Lung (tissue), 12 donors: ENCODE results near the gene SRD5A3. TPM values are rescaled to one million over a fixed set of nuclear protein-coding genes. Genes with fewer than 3 reads are reported as not detected.

Experiments
- ATAC-seq: fragments of 200-7000 bp; cut with Tn5 transposase; one replicate; pipeline ENCODE4 v1.9.1; 2020; ENCODE audit warnings: moderate number of reproducible peaks; ENCODE audit not compliant: insufficient read depth, low FRiP score
- DNase-seq, 3 donors: peaks; one replicate each; pipeline ENCODE4 v3.0.0-alpha.2; 2013 to 2017
- H3K27ac ChIP-seq, 2 donors: one replicate each; pipeline ENCODE4 v1.5.1; 2013; ENCODE audit warnings: mild to moderate bottlenecking in 2 of 2, moderate library complexity in 2 of 2, control low read depth in 1 of 2, inconsistent platforms in 1 of 2, low read depth in 1 of 2, low read length in 1 of 2
- H3K27me3 ChIP-seq, 3 donors: one replicate each; pipeline ENCODE4 v1.5.1; 2013; ENCODE audit warnings: low read length in 2 of 3; ENCODE audit not compliant: control insufficient read depth in 3 of 3, insufficient read depth in 3 of 3
- H3K36me3 ChIP-seq, 4 donors: one replicate each; pipeline ENCODE4 v1.5.1; 2013; ENCODE audit warnings: low read length in 4 of 4, mild to moderate bottlenecking in 1 of 4, moderate library complexity in 1 of 4; ENCODE audit not compliant: control insufficient read depth in 4 of 4, insufficient read depth in 4 of 4
- H3K4me1 ChIP-seq, 5 donors: one replicate each; pipeline ENCODE4 v1.5.1; 2013; ENCODE audit warnings: low read length in 5 of 5, mild to moderate bottlenecking in 2 of 5, moderate library complexity in 1 of 5; ENCODE audit not compliant: control insufficient read depth in 5 of 5, insufficient read depth in 5 of 5
- H3K4me3 ChIP-seq: one replicate; pipeline ENCODE4 v1.5.1; 2013; ENCODE audit warnings: mild to moderate bottlenecking, control low read depth, moderate library complexity
- H3K9ac ChIP-seq, 2 donors: one replicate each; pipeline ENCODE4 v1.5.1; 2013; ENCODE audit warnings: low read length in 2 of 2, control low read depth in 1 of 2; ENCODE audit not compliant: insufficient read depth in 1 of 2
- H3K9me3 ChIP-seq, 4 donors: one replicate each; pipeline ENCODE4 v1.5.1; 2013; ENCODE audit warnings: low read length in 3 of 4, mild to moderate bottlenecking in 1 of 4, moderate library complexity in 1 of 4; ENCODE audit not compliant: control insufficient read depth in 4 of 4, insufficient read depth in 3 of 4
- WGBS, 2 donors: extraction: QIAGEN DNeasy Blood & Tissue Kit; methylation state at CpG; one replicate each; pipeline ENCODE4 v1.1.7; 2013; 5-methylcytosine and 5-hydroxymethylcytosine counted together
- polyA plus RNA-seq, 2 donors: library from polyadenylated mRNA; stranded (reverse); fragments of 200-250 nt; gene quantifications; one replicate each; pipeline ENCODE4 v1.2.1, GENCODE V29; 2013
- total RNA-seq, 2 donors: library from RNA; depleted of rRNA in 1 of 2; stranded (reverse); fragments of >200 nt in 1 of 2; gene quantifications; one replicate each; pipeline ENCODE4 v1.2.1, GENCODE V29; 2014 to 2021
- TF ChIP-seq, protein P1 (sequence below): IDR thresholded peaks from 2 replicates; pipeline ENCODE4 v1.5.1; 2012; ENCODE audit warnings: mild to moderate bottlenecking; ENCODE audit errors: control extremely low read depth, extremely low read depth
- donor health status: control.
- donor health status: control.
- donor health status: Bipolar disorder and iron deficiency.
- donor health status: healthy.
- donor health status: DM: yes; HTN: yes; CAD: no.

Gene SRD5A3
- total and polyA plus RNA-seq, 4 donors = 13.6 to 37.1 (median 24.0) TPM

DNA sequence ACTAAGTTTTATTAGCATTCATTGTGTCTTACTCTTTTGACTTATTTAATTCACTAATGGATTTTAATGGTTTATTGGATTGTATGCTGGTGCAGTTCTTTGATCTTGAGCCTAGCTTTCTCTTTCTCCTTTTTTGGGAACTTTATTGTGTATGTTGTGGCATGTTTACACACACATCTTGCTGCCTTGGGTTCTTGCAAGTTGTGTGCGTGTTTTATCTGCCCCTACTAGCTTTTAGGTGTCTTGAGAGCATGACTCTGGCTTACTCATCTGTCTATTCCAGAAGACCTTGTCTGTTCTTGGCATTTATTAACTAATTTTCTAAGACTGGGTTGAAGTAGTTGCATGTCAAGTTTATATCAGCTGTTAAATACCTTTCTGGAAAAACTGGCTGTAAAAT, 52.4 kb downstream of the SRD5A3 start:
- 16 to 36% methylated on average over 1 of the region's 1 CpG for WGBS, 2 donors
- peak in 2 of 3 donors; percentile 19 to 40 for DNase-seq
- ATAC-seq = no peak

DNA sequence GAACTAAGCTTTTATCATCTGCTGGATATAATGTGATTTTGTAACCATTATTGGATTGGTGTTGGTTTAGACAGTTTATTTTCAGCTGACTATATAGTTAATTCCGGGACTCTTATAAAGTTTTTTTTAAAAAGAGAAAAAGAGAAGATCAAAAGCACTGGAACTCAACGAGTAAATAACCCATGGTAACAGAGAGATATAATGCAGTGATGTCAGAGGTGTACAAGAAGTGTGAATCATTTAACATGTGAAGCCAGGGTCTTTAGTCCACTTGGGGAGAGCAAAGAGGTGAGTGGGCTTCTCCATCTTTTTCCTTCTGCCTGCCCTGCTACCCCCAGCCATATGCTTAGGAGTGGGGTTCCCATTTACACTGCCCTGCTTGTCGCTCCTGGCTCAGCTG, 52.9 kb downstream of the SRD5A3 start:
- TF ChIP-seq, protein P1, sequence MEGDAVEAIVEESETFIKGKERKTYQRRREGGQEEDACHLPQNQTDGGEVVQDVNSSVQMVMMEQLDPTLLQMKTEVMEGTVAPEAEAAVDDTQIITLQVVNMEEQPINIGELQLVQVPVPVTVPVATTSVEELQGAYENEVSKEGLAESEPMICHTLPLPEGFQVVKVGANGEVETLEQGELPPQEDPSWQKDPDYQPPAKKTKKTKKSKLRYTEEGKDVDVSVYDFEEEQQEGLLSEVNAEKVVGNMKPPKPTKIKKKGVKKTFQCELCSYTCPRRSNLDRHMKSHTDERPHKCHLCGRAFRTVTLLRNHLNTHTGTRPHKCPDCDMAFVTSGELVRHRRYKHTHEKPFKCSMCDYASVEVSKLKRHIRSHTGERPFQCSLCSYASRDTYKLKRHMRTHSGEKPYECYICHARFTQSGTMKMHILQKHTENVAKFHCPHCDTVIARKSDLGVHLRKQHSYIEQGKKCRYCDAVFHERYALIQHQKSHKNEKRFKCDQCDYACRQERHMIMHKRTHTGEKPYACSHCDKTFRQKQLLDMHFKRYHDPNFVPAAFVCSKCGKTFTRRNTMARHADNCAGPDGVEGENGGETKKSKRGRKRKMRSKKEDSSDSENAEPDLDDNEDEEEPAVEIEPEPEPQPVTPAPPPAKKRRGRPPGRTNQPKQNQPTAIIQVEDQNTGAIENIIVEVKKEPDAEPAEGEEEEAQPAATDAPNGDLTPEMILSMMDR = no peak
- peaks cover 3 to 30% (median 11%) of the 10 kb centered on the region in 5 donors for H3K4me1 ChIP-seq
- peaks cover 4 to 8% (median 6%) of the 10 kb centered on the region in 4 donors for H3K36me3 ChIP-seq
- H3K27ac ChIP-seq = peak overlapping the region in 1 of 2 donors; percentile 40
- H3K9me3 ChIP-seq = no peaks in the 10 kb centered on the region
- 43 to 63% methylated on average over 3 of the region's 3 CpGs for WGBS, 2 donors
- ATAC-seq (no peak), DNase-seq (no peak)
- peak overlapping the region; percentile 24 for H3K4me3 ChIP-seq
- no peak overlapping the region for H3K9ac ChIP-seq
- H3K27me3 ChIP-seq = no peaks in the 10 kb centered on the region

More for the DNA sequence above, 52.4 kb downstream of the SRD5A3 start:
- Histone ChIP-seq H3K9me3 (no peaks in the 10 kb centered on the region), H3K27ac (peak overlapping the region; percentile 57 to 77), H3K4me1 (peaks cover 3 to 30% (median 11%) of the 10 kb centered on the region in 5 donors), H3K9ac (peak overlapping the region in 1 of 2 donors; percentile 78), H3K36me3 (peaks cover 0 to 4% (median 3%) of the 10 kb centered on the region in 4 donors), H3K27me3 (no peaks in the 10 kb centered on the region), H3K4me3 (peak overlapping the region; percentile 18)
- TF ChIP-seq, protein P1 = no peak

GRCh38 chr4:55399581-55399980, 53.5 kb downstream of the SRD5A3 start:
- H3K9ac ChIP-seq = no peak overlapping the region
- 89 to 94% methylated on average over 1 of the region's 1 CpG for WGBS, 2 donors
- H3K36me3 ChIP-seq = peaks cover 7 to 9% (median 8%) of the 10 kb centered on the region in 4 donors
- TF ChIP-seq, protein P1 = no peak
- H3K27ac ChIP-seq = no peak overlapping the region
- no peak overlapping the region for H3K4me3 ChIP-seq
- ATAC-seq (no peak), DNase-seq (no peak)
- no peaks in the 10 kb centered on the region for H3K27me3 ChIP-seq
- peaks cover 3 to 30% (median 11%) of the 10 kb centered on the region in 5 donors for H3K4me1 ChIP-seq
- no peaks in the 10 kb centered on the region for H3K9me3 ChIP-seq

- ATAC-seq (no peak), DNase-seq (no peak)
- Histone ChIP-seq H3K27ac (no peak overlapping the region), H3K36me3 (peaks cover 6 to 24% (median 18%) of the 10 kb centered on the region in 4 donors), H3K9me3 (no peaks in the 10 kb centered on the region), H3K4me1 (peaks cover 0 to 16% (median 1%) of the 10 kb centered on the region in 5 donors), H3K9ac (no peak overlapping the region), H3K27me3 (no peaks in the 10 kb centered on the region), H3K4me3 (no peak overlapping the region)
- WGBS, 2 donors = 94% methylated on average over 3 of the region's 3 CpGs
- TF ChIP-seq, protein P1 = no peak
Measured at GRCh38 chr4:55405073-55405472, 59.0 kb downstream of the SRD5A3 start.
